ENCODE results near the gene HHATL. TPM values are rescaled to one million over a fixed set of nuclear protein-coding genes. Genes with fewer than 3 reads are reported as not detected.
A peak's percentile ranks its signal among the peaks of the same experiment; 100 is the strongest.

Gene HHATL
- total RNA-seq, 1 donor from 2014 or later: not detected

- no peaks in the 10 kb centered on the region for H3K36me3 ChIP-seq (ENCODE audit: control insufficient read depth, insufficient read depth, low read length)
- DNase-seq (ENCODE audit: low read depth): no peak
- peaks cover 21% of the 10 kb centered on the region for H3K27me3 ChIP-seq (ENCODE audit: control insufficient read depth, insufficient read depth, low read length)
- FAIRE-seq: no peak
- no peak for TF ChIP-seq CTCF (IDR thresholded peaks at IDR 0.05; ENCODE audit: insufficient read depth, low read length, severe bottlenecking)
- H3K4me3 ChIP-seq (ENCODE audit: low read depth, low read length): no peak overlapping the region
These were observed 20.1 kb downstream of the HHATL start for GRCh38 chr3:42682301-42683070.

- FAIRE-seq (no peak), DNase-seq (ENCODE audit: low read depth) (no peak)
- Histone ChIP-seq H3K27me3 (ENCODE audit: control insufficient read depth, insufficient read depth, low read length) (peaks cover 15% of the 10 kb centered on the region), H3K36me3 (ENCODE audit: control insufficient read depth, insufficient read depth, low read length) (no peaks in the 10 kb centered on the region), H3K4me3 (ENCODE audit: low read depth, low read length) (no peak overlapping the region)
- TF ChIP-seq CTCF (IDR thresholded peaks at IDR 0.05; ENCODE audit: insufficient read depth, low read length, severe bottlenecking): no peak
These were observed 21.1 kb downstream of the HHATL start for GRCh38 chr3:42681361-42682038.

GRCh38 chr3:42680806-42681205 is 21.8 kb downstream of the HHATL start:
- FAIRE-seq: no peak
- DNase-seq (ENCODE audit: low read depth): no peak
- TF ChIP-seq CTCF (IDR thresholded peaks at IDR 0.05; ENCODE audit: insufficient read depth, low read length, severe bottlenecking): no peak
- no peak overlapping the region for H3K4me3 ChIP-seq (ENCODE audit: low read depth, low read length)
- no peaks in the 10 kb centered on the region for H3K36me3 ChIP-seq (ENCODE audit: control insufficient read depth, insufficient read depth, low read length)
- H3K27me3 ChIP-seq (ENCODE audit: control insufficient read depth, insufficient read depth, low read length): peaks cover 8% of the 10 kb centered on the region

GRCh38 chr3:42680271-42680670 is 22.3 kb downstream of the HHATL start:
- DNase-seq (ENCODE audit: low read depth) (peak; percentile 15), FAIRE-seq (no peak)
- no peak overlapping the region for H3K4me3 ChIP-seq (ENCODE audit: low read depth, low read length)
- no peak for TF ChIP-seq CTCF (IDR thresholded peaks at IDR 0.05; ENCODE audit: insufficient read depth, low read length, severe bottlenecking)
- peaks cover 4% of the 10 kb centered on the region for H3K27me3 ChIP-seq (ENCODE audit: control insufficient read depth, insufficient read depth, low read length)
- no peaks in the 10 kb centered on the region for H3K36me3 ChIP-seq (ENCODE audit: control insufficient read depth, insufficient read depth, low read length)

- FAIRE-seq (no peak), DNase-seq (ENCODE audit: low read depth) (no peak)
- no peak for TF ChIP-seq CTCF (IDR thresholded peaks at IDR 0.05; ENCODE audit: insufficient read depth, low read length, severe bottlenecking)
- H3K36me3 ChIP-seq (ENCODE audit: control insufficient read depth, insufficient read depth, low read length): no peaks in the 10 kb centered on the region
- no peak overlapping the region for H3K4me3 ChIP-seq (ENCODE audit: low read depth, low read length)
- H3K27me3 ChIP-seq (ENCODE audit: control insufficient read depth, insufficient read depth, low read length): no peaks in the 10 kb centered on the region
These were observed 24.2 kb downstream of the HHATL start for GRCh38 chr3:42678447-42678846.
